ENCODE data around the gene C10orf67. TPM values are rescaled to one million over a fixed set of nuclear protein-coding genes. Genes with fewer than 3 reads are reported as not detected.

Gene C10orf67
- total and polyA plus RNA-seq, 2 of the 8 experiments (the other 6 are each of a cell fraction or from before 2014, with no cell fraction given) = 0.05 to 0.11 TPM

DNA sequence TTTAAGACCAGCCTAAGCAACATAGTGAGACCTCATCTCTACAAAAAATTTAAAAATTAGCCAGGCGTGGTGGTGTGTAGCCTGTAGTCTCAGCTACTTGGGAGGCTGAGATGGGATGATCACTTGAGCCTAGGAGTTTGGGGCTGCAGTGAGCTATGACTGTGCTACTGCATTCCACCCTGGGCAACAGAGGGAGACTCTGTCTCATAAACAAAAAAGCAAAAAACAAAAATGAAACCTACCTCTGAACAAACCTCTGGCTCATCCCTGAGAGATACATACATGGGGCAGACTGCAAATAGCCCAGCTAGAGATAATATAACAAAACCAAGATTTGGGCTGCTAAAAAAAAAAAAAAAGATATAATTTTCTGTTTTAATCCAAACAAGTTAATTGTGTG, 19.5 kb downstream of the C10orf67 start:
- no peak overlapping the region for H3K56ac ChIP-seq (replicated peaks; ENCODE audit: insufficient read length, low read depth, low read length)
- CTCF ChIA-PET (ENCODE audit: partially characterized antibody) = interaction anchor here (0.6 to 3.2 kb wide), 2 partner anchors 9 to 1110 kb away, joined by 7 to 19 read pairs; no protein-coding TSS in a partner anchor

More for the DNA sequence above, 19.5 kb downstream of the C10orf67 start:
- no peak overlapping the region for H4K91ac ChIP-seq (replicated peaks; ENCODE audit: insufficient read length, low read length)
- no peaks in the 10 kb centered on the region for H3K9me3 ChIP-seq (ENCODE audit: insufficient read depth in 2 of 2, low read depth in 1 of 2, low read length in 1 of 2)
- H2BK20ac ChIP-seq (ENCODE audit: low read length) = no peak overlapping the region
- no peak overlapping the region for H3K4me3 ChIP-seq (ENCODE audit: extremely low read depth in 1 of 4, insufficient read depth in 2 of 4, low read depth in 3 of 4, low read length in 4 of 4)
- peak in 1 of 2 experiments; percentile 14; a peak in 1 of 4 replicates for TF ChIP-seq RAD21 (IDR thresholded peaks at IDR 0.05 in 1 of 2, conservative IDR thresholded peaks at IDR 0.05 in 1 of 2; ENCODE audit: low read depth in 2 of 2, low read length in 2 of 2)
- TF ChIP-seq, protein P1, sequence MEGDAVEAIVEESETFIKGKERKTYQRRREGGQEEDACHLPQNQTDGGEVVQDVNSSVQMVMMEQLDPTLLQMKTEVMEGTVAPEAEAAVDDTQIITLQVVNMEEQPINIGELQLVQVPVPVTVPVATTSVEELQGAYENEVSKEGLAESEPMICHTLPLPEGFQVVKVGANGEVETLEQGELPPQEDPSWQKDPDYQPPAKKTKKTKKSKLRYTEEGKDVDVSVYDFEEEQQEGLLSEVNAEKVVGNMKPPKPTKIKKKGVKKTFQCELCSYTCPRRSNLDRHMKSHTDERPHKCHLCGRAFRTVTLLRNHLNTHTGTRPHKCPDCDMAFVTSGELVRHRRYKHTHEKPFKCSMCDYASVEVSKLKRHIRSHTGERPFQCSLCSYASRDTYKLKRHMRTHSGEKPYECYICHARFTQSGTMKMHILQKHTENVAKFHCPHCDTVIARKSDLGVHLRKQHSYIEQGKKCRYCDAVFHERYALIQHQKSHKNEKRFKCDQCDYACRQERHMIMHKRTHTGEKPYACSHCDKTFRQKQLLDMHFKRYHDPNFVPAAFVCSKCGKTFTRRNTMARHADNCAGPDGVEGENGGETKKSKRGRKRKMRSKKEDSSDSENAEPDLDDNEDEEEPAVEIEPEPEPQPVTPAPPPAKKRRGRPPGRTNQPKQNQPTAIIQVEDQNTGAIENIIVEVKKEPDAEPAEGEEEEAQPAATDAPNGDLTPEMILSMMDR (IDR thresholded peaks at IDR 0.05; ENCODE audit: control extremely low read depth in 1 of 3, insufficient read depth in 1 of 3, low read depth in 1 of 3, low read length in 3 of 3) = peak in 1 of 3 experiments; percentile 5; a peak in 1 of 4 replicates
- TF ChIP-seq, protein P2, sequence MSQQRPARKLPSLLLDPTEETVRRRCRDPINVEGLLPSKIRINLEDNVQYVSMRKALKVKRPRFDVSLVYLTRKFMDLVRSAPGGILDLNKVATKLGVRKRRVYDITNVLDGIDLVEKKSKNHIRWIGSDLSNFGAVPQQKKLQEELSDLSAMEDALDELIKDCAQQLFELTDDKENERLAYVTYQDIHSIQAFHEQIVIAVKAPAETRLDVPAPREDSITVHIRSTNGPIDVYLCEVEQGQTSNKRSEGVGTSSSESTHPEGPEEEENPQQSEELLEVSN (IDR thresholded peaks at IDR 0.05) = no peak
- H2BK15ac ChIP-seq (ENCODE audit: low read length) = no peak overlapping the region
- H4K5ac ChIP-seq (ENCODE audit: insufficient read length, low read depth, low read length) = no peak overlapping the region
- no peak overlapping the region for H2BK12ac ChIP-seq (ENCODE audit: low read depth, low read length)
- no peak overlapping the region for H3K27ac ChIP-seq (ENCODE audit: low read depth, low read length)
- H2AFZ ChIP-seq (ENCODE audit: low read length) = no peak overlapping the region
- H3K4me1 ChIP-seq (replicated peaks in 1 of 4; ENCODE audit: control insufficient read depth in 3 of 4, insufficient read depth in 4 of 4, low read length in 3 of 4) = no peaks in the 10 kb centered on the region
- H2AK5ac ChIP-seq (ENCODE audit: low read depth, low read length) = no peak overlapping the region
- H4K8ac ChIP-seq (ENCODE audit: extremely low read depth, insufficient read depth, low read length) = no peak overlapping the region
- H3K18ac ChIP-seq (ENCODE audit: extremely low read depth, low read length) = no peak overlapping the region
- H3K4ac ChIP-seq (replicated peaks; ENCODE audit: insufficient read length, low read depth, low read length) = no peak overlapping the region
- H4K20me1 ChIP-seq (replicated peaks in 1 of 2; ENCODE audit: control insufficient read depth in 1 of 2, insufficient read depth in 2 of 2, low read length in 2 of 2) = no peaks in the 10 kb centered on the region
- POLR2A ChIA-PET (ENCODE audit: partially characterized antibody) = no interaction called here
- H3K36me3 ChIP-seq (ENCODE audit: control insufficient read depth in 2 of 4, insufficient read depth in 4 of 4, low read length in 3 of 4) = no peaks in the 10 kb centered on the region
- no peak overlapping the region for H2BK120ac ChIP-seq (replicated peaks; ENCODE audit: low read depth, low read length)
- H3K9ac ChIP-seq (replicated peaks in 1 of 4; ENCODE audit: extremely low read depth in 1 of 4, low read depth in 3 of 4, low read length in 3 of 4) = no peak overlapping the region
- no peaks in the 10 kb centered on the region for H3K23me2 ChIP-seq (ENCODE audit: low read depth, low read length)
- FAIRE-seq (no peak), DNase-seq (ENCODE audit: low read depth in 1 of 2, low spot score in 2 of 2) (no peak)
- H3K4me2 ChIP-seq (ENCODE audit: insufficient read depth in 1 of 2, low read depth in 2 of 2, low read length in 2 of 2) = no peak overlapping the region
- no peaks in the 10 kb centered on the region for H3K27me3 ChIP-seq (replicated peaks in 1 of 4; ENCODE audit: control insufficient read depth in 3 of 4, extremely low read depth in 1 of 4, insufficient read depth in 3 of 4, low read length in 3 of 4)
- no peaks in the 10 kb centered on the region for H3K79me2 ChIP-seq (ENCODE audit: control insufficient read depth in 1 of 2, insufficient read depth in 2 of 2, low read length in 2 of 2)
- no peak overlapping the region for H3K14ac ChIP-seq (ENCODE audit: insufficient read length)
- no peak overlapping the region for H3K23ac ChIP-seq (ENCODE audit: insufficient read length)
- no peak overlapping the region for H2BK5ac ChIP-seq (ENCODE audit: low read depth, low read length)
- WGBS, 2 experiments (ENCODE audit: extremely low coverage in 1 of 2, insufficient coverage in 1 of 2, insufficient read length in 1 of 2, insufficient replicate concordance in 2 of 2, low coverage in 1 of 2, low lambda C conversion rate in 2 of 2, missing lambda C conversion rate in 1 of 2) = 100% methylated on average over 1 of the region's 1 CpG; no CpG with 5 or more reads in 1 of the 2 experiments
- no peaks in the 10 kb centered on the region for H3K79me1 ChIP-seq (ENCODE audit: low read depth, low read length)

Data from H1 (cell line).